GM23338 (cell line): ENCODE data around the gene LCE2A. TPM values are rescaled to one million over a fixed set of nuclear protein-coding genes. Genes with fewer than 3 reads are reported as not detected.
"Not testable (repeated sequence)": the region's sequence is repeated elsewhere in the genome, so short reads cannot be mapped to it uniquely, and the experiment has no call there.

Experiments used
- ATAC-seq: fragments of 200-7000 bp; cut with Tn5 transposase; 3 replicates; pipeline ENCODE4 v1.9.1; 2020
- DNase-seq: peaks from one replicate; pipeline ENCODE4 v3.0.0-alpha.2; 2015; ENCODE audit warnings: low spot score
- H2AFZ ChIP-seq: fragments of 200-600 bp; sonication (generic); 2 replicates; pipeline ENCODE4 v1.8.0; 2016; ENCODE audit warnings: antibody characterized with exemption, mild to moderate bottlenecking, moderate library complexity
- H3F3A ChIP-seq: fragments of 200-600 bp; sonication (generic); replicated peaks from 2 replicates; pipeline ENCODE4 v1.8.0; 2017; ENCODE audit warnings: antibody characterized with exemption, mixed run types, low read depth
- H3K27ac ChIP-seq: fragments of 200-600 bp; sonication (generic); 2 replicates; pipeline ENCODE4 v1.6.1; 2016; ENCODE audit warnings: low read depth
- H3K27me3 ChIP-seq: fragments of 200-600 bp; sonication (generic); 2 replicates; pipeline ENCODE4 v1.8.0; 2016; ENCODE audit warnings: mild to moderate bottlenecking, mixed run types, moderate library complexity; ENCODE audit not compliant: insufficient read depth
- H3K36me3 ChIP-seq: fragments of 200-600 bp; sonication (generic); 2 replicates; pipeline ENCODE4 v1.8.0; 2016; ENCODE audit warnings: mild to moderate bottlenecking; ENCODE audit not compliant: insufficient read depth
- H3K4me1 ChIP-seq: fragments of 200-600 bp; sonication (generic); 2 replicates; pipeline ENCODE4 v1.8.0; 2016; ENCODE audit warnings: mild to moderate bottlenecking, moderate library complexity; ENCODE audit not compliant: insufficient read depth
- H3K4me2 ChIP-seq: fragments of 200-600 bp; sonication (generic); 2 replicates; pipeline ENCODE4 v1.7.1; 2017; ENCODE audit warnings: mixed run types
- H3K4me3 ChIP-seq: fragments of 200-600 bp; sonication (generic); 2 replicates; pipeline ENCODE4 v1.6.1; 2016; ENCODE audit warnings: mixed run types
- H3K79me2 ChIP-seq: fragments of 200-600 bp; sonication (generic); replicated peaks from 2 replicates; pipeline ENCODE4 v1.8.0; 2017; ENCODE audit warnings: mild to moderate bottlenecking; ENCODE audit not compliant: insufficient read depth
- H3K9me2 ChIP-seq: fragments of 200-600 bp; sonication (generic); 2 replicates; pipeline ENCODE4 v1.8.0; 2017; ENCODE audit not compliant: insufficient read depth
- H4K20me1 ChIP-seq: fragments of 200-600 bp; sonication (generic); replicated peaks from 2 replicates; pipeline ENCODE4 v1.8.0; 2017; ENCODE audit warnings: mild to moderate bottlenecking; ENCODE audit not compliant: insufficient read depth
- H3K27ac Mint-ChIP-seq: 2 replicates; pipeline ENCODE4 v1.8.0; 2020; ENCODE audit warnings: inconsistent platforms, mild to moderate bottlenecking, moderate library complexity, mixed read lengths
- H3K27me3 Mint-ChIP-seq: 3 replicates; pipeline ENCODE4 v1.8.0; 2022; ENCODE audit warnings: low read depth, mild to moderate bottlenecking, moderate library complexity, mixed read lengths, inconsistent platforms; ENCODE audit not compliant: insufficient read depth, poor library complexity
- H3K36me3 Mint-ChIP-seq: 3 replicates; pipeline ENCODE4 v1.8.0; 2021; ENCODE audit warnings: low read depth, mild to moderate bottlenecking, inconsistent platforms, moderate library complexity, mixed read lengths
- H3K4me1 Mint-ChIP-seq: 3 replicates; pipeline ENCODE4 v1.8.0; 2020; ENCODE audit warnings: mild to moderate bottlenecking, inconsistent platforms, mixed read lengths
- H3K4me3 Mint-ChIP-seq: 3 replicates; pipeline ENCODE4 v1.8.0; 2021; ENCODE audit warnings: moderate library complexity, mild to moderate bottlenecking, inconsistent platforms, mixed read lengths
- H3K9me3 Mint-ChIP-seq: 3 replicates; pipeline ENCODE4 v1.8.0; 2020; ENCODE audit warnings: moderate library complexity, mild to moderate bottlenecking, inconsistent platforms, mixed read lengths
- CREB1 ChIP-seq: fragments of 250-450 bp; sonication (Bioruptor Pico); IDR thresholded peaks from 2 replicates; pipeline ENCODE4 v1.5.0; 2020; ENCODE audit warnings: low read depth, mild to moderate bottlenecking, moderate library complexity
- CTCF ChIP-seq, 2 experiments: fragments of 200-600 bp in 1 of 2; sonication (generic) in 1 of 2; conservative IDR thresholded peaks; 2 replicates each; pipeline versions ENCODE4 v1.5.1 to v1.6.1; 2016 to 2017; ENCODE audit warnings: antibody characterized with exemption in 2 of 2, low read depth in 2 of 2, mild to moderate bottlenecking in 2 of 2, moderate library complexity in 1 of 2
- ETS1 ChIP-seq: IDR thresholded peaks from 2 replicates; pipeline ENCODE4 v1.6.1; 2016; ENCODE audit warnings: antibody characterized with exemption
- EZH2 ChIP-seq: fragments of 200-600 bp; sonication (generic); IDR thresholded peaks from one replicate; pipeline ENCODE4 v1.8.0; 2017; ENCODE audit warnings: antibody characterized with exemption, mild to moderate bottlenecking, low read depth; ENCODE audit not compliant: unreplicated experiment
- EZH2phosphoT487 ChIP-seq: fragments of 200-600 bp; sonication (generic); IDR thresholded peaks from one replicate; pipeline ENCODE4 v1.8.1; 2018; ENCODE audit warnings: antibody characterized with exemption; ENCODE audit not compliant: unreplicated experiment
- JUNB ChIP-seq: IDR thresholded peaks from one replicate; pipeline ENCODE4 v1.6.1; 2016; ENCODE audit warnings: antibody characterized with exemption; ENCODE audit not compliant: unreplicated experiment
- NANOG ChIP-seq: IDR thresholded peaks from 2 replicates; pipeline ENCODE4 v1.6.1; 2016; ENCODE audit warnings: antibody characterized with exemption, borderline replicate concordance
- POLR2AphosphoS5 ChIP-seq: IDR thresholded peaks from 2 replicates; pipeline ENCODE4 v1.6.1; 2016; ENCODE audit warnings: antibody characterized with exemption, low read depth
- STAT1 ChIP-seq: IDR thresholded peaks from one replicate; pipeline ENCODE4 v1.6.1; 2016; ENCODE audit warnings: antibody characterized with exemption; ENCODE audit not compliant: unreplicated experiment
- ZNF114 ChIP-seq: fragments of 250-450 bp; sonication (Bioruptor Pico); IDR thresholded peaks from 2 replicates; pipeline ENCODE4 v1.5.0; 2020; ENCODE audit warnings: mild to moderate bottlenecking, moderate library complexity
- ZNF331 ChIP-seq: fragments of 250-450 bp; sonication (Bioruptor Pico); IDR thresholded peaks from 2 replicates; pipeline ENCODE4 v1.5.0; 2020; ENCODE audit warnings: low read depth, mild to moderate bottlenecking, moderate library complexity
- polyA plus RNA-seq: library from polyadenylated mRNA; unstranded; fragments of >200 nt; fragmentation: Nextera tagmentation; extraction: Ambion mirVana; gene quantifications from 2 replicates; pipeline ENCODE4 v1.2.1, GENCODE V29; 2016
- total RNA-seq: library from RNA; depleted of rRNA; stranded (reverse); fragments of >200 nt; shearing (Covaris generic); gene quantifications from 2 replicates; pipeline ENCODE4 v1.2.3, GENCODE V29; 2014
- TF ChIP-seq, protein P1 (sequence below): IDR thresholded peaks from one replicate; pipeline ENCODE4 v1.6.1; 2018; ENCODE audit warnings: antibody characterized with exemption; ENCODE audit not compliant: unreplicated experiment

The LCE2A gene
- total and polyA plus RNA-seq, 2 experiments from 2014 or later: not detected

- TF ChIP-seq ZNF114 (CRISPR knock-in tag): no peak
- TF ChIP-seq POLR2AphosphoS5: no peak
- TF ChIP-seq ZNF331: no peak
- no peak for TF ChIP-seq NANOG
Measured at GRCh38 chr1:152663098-152663497, 35.0 kb upstream of the LCE2A start, which contains the start of gene LCE2D (continued).

- H2AFZ ChIP-seq, H3K4me3 ChIP-seq, H3K4me2 ChIP-seq, H3K36me3 Mint-ChIP-seq, H3K36me3 ChIP-seq, H3K27ac ChIP-seq, ATAC-seq, H3K27ac Mint-ChIP-seq, H3K4me1 ChIP-seq, H3K4me3 Mint-ChIP-seq, H3K4me1 Mint-ChIP-seq, H3K79me2 ChIP-seq, H3K27me3 ChIP-seq, H3K27me3 Mint-ChIP-seq, DNase-seq, H3K9me3 Mint-ChIP-seq, H3K9me2 ChIP-seq, H4K20me1 ChIP-seq, H3F3A ChIP-seq: not testable (repeated sequence)
Measured at GRCh38 chr1:152666171-152666570, 32.0 kb upstream of the LCE2A start.

- Histone ChIP-seq H4K20me1 (no peaks in the 10 kb centered on the region), H3K4me1 (no peaks in the 10 kb centered on the region), H3K4me3 (no peak overlapping the region), H3K79me2 (no peaks in the 10 kb centered on the region), H3K9me2 (no peaks in the 10 kb centered on the region; the same call in 1 of the 2 replicates), H3K27ac (no peak overlapping the region), H3K27me3 (no peaks in the 10 kb centered on the region), H3K36me3 (no peaks in the 10 kb centered on the region), H3K4me2 (no peak overlapping the region), H3F3A (no peaks in the 10 kb centered on the region), H2AFZ (no peak overlapping the region)
- Mint-ChIP-seq H3K4me3 (no peak overlapping the region), H3K27ac (no peak overlapping the region), H3K4me1 (no peaks in the 10 kb centered on the region), H3K9me3 (no peaks in the 10 kb centered on the region; the same call in 2 of the 3 replicates), H3K27me3 (peaks cover 1% of the 10 kb centered on the region), H3K36me3 (no peaks in the 10 kb centered on the region)
- DNase-seq: no peak
- ATAC-seq: no peak
- TF ChIP-seq CREB1 (CRISPR knock-in tag) (no peak), STAT1 (no peak), ETS1 (no peak), CTCF (conservative IDR thresholded peaks at IDR 0.05; ENCODE audit: low read depth in 2 of 2) (no peak), ZNF331 (no peak), POLR2AphosphoS5 (no peak), JUNB (no peak), EZH2 (no peak), EZH2phosphoT487 (no peak), NANOG (no peak)
- TF ChIP-seq, protein P1, sequence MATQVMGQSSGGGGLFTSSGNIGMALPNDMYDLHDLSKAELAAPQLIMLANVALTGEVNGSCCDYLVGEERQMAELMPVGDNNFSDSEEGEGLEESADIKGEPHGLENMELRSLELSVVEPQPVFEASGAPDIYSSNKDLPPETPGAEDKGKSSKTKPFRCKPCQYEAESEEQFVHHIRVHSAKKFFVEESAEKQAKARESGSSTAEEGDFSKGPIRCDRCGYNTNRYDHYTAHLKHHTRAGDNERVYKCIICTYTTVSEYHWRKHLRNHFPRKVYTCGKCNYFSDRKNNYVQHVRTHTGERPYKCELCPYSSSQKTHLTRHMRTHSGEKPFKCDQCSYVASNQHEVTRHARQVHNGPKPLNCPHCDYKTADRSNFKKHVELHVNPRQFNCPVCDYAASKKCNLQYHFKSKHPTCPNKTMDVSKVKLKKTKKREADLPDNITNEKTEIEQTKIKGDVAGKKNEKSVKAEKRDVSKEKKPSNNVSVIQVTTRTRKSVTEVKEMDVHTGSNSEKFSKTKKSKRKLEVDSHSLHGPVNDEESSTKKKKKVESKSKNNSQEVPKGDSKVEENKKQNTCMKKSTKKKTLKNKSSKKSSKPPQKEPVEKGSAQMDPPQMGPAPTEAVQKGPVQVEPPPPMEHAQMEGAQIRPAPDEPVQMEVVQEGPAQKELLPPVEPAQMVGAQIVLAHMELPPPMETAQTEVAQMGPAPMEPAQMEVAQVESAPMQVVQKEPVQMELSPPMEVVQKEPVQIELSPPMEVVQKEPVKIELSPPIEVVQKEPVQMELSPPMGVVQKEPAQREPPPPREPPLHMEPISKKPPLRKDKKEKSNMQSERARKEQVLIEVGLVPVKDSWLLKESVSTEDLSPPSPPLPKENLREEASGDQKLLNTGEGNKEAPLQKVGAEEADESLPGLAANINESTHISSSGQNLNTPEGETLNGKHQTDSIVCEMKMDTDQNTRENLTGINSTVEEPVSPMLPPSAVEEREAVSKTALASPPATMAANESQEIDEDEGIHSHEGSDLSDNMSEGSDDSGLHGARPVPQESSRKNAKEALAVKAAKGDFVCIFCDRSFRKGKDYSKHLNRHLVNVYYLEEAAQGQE: no peak
Measured at GRCh38 chr1:152667648-152668047, 30.5 kb upstream of the LCE2A start.
